OCI-LY7 (cell line): ENCODE data around the gene USE1.
A peak's percentile ranks its signal among the peaks of the same experiment; 100 is the strongest.

Source experiments
- CTCF ChIP-seq: fragments of 200-600 bp; sonication (generic); conservative IDR thresholded peaks from 2 replicates; pipeline ENCODE4 v1.5.1; 2014; ENCODE audit warnings: mild to moderate bottlenecking, antibody characterized with exemption, low read length, moderate library complexity, mixed read lengths
- EZH2phosphoT487 ChIP-seq: fragments of 200-600 bp; sonication (generic); IDR thresholded peaks from 2 replicates; pipeline ENCODE4 v1.6.1; 2018; ENCODE audit warnings: low read depth, borderline replicate concordance, mild to moderate bottlenecking, mixed run types, antibody characterized with exemption, low read length, moderate library complexity, mixed read lengths

GRCh38 chr19:17235300-17235970 lies 20.3 kb downstream of the USE1 start:
- TF ChIP-seq CTCF, result peak; percentile 73
- no peak for TF ChIP-seq EZH2phosphoT487
